HepG2 (cell line): ENCODE data around the gene EEFSEC.

Source experiments
- BORCS8-MEF2B ChIP-seq: sonication (generic); formaldehyde crosslinking; IDR thresholded peaks from 2 replicates; pipeline ENCODE4 v1.8.0; 2022; ENCODE audit warnings: mild to moderate bottlenecking, missing genetic modification reagents
- CBX2 ChIP-seq, 2 experiments: fragments of 200-600 bp in 1 of 2; sonication (generic); formaldehyde crosslinking in 1 of 2; IDR thresholded peaks; 2 replicates each; pipeline versions ENCODE4 v1.7.0 to v1.8.1; 2018 to 2022; ENCODE audit warnings: low read depth in 2 of 2, low read length in 1 of 2, mild to moderate bottlenecking in 1 of 2, missing genetic modification reagents in 1 of 2
- KDM5A ChIP-seq: fragments of 200-600 bp; sonication (generic); IDR thresholded peaks from 2 replicates; pipeline ENCODE4 v1.7.0; 2018; ENCODE audit warnings: antibody characterized with exemption, mild to moderate bottlenecking, low read length, borderline replicate concordance
- NFIB ChIP-seq: sonication (generic); formaldehyde crosslinking; IDR thresholded peaks from 2 replicates; pipeline ENCODE4 v1.9.0; 2021; ENCODE audit warnings: missing genetic modification reagents, mild to moderate bottlenecking, borderline replicate concordance
- RAD21 ChIP-seq: fragments of 450-650 bp; formaldehyde crosslinking; IDR thresholded peaks from 2 replicates; pipeline ENCODE4 v1.5.0; 2020; ENCODE audit warnings: mild to moderate bottlenecking
- ZNF598 ChIP-seq: sonication (generic); formaldehyde crosslinking; IDR thresholded peaks from 2 replicates; pipeline ENCODE4 v1.5.1; 2020; ENCODE audit warnings: mild to moderate bottlenecking, missing genetic modification reagents, borderline replicate concordance
- TF ChIP-seq, protein P1 (sequence below): IDR thresholded peaks from 2 replicates; pipeline ENCODE4 v1.6.1; 2016; ENCODE audit warnings: missing compliant biosample characterization, missing genetic modification reagents, borderline replicate concordance
- TF ChIP-seq, protein P2 (sequence below): sonication (generic); formaldehyde crosslinking; IDR thresholded peaks from 2 replicates; pipeline ENCODE4 v1.4.0; 2020; ENCODE audit warnings: missing genetic modification reagents

DNA sequence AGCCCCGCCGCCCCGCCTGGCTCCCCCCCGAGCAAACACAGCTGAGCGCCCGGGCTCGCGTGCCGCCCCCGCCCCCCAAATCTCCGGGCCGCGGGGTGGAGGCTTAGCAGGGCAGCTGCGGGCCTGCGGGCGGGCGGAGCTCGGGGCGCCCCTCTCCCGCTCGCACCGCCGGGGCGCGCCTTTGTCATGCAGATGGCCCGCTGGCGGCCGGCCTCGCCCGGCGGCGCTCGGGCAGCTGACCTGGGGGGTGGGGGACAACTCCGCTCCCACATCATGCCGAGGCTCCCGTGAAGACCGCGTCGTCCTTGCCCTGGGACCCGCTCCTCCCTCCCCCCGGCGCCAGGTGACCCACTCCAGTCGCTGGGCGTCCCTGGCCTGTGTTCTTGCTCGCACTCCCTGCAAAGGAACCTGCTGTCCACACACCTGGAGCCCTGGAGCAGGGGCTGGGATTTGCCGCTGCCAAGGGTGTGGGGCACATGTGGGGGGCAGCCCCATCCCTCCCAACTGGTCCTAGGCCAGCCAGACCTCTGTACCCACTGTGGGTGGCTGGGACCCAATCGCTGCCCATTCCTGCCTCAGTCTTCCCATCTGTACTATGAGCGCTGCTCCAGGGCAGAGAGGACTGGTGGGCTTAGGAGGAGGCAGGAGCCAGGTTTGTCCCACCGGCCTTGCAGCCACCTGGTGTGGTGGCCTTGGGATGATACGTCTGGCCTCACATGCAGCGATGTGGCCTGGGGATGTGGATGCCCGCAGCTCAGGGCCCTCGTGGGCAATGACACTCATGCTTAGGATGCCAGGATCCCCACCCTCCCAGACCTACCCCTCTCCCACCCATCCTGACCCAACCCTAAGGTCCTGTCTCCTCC is 279.9 kb downstream of the EEFSEC start:
- TF ChIP-seq NFIB (CRISPR knock-in tag), result no peak
- no peak for TF ChIP-seq ZNF598
- TF ChIP-seq, protein P1, sequence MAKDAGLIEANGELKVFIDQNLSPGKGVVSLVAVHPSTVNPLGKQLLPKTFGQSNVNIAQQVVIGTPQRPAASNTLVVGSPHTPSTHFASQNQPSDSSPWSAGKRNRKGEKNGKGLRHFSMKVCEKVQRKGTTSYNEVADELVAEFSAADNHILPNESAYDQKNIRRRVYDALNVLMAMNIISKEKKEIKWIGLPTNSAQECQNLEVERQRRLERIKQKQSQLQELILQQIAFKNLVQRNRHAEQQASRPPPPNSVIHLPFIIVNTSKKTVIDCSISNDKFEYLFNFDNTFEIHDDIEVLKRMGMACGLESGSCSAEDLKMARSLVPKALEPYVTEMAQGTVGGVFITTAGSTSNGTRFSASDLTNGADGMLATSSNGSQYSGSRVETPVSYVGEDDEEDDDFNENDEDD (CRISPR knock-in tag), result no peak
- TF ChIP-seq BORCS8-MEF2B (CRISPR knock-in tag), result no peak
- no peak for TF ChIP-seq CBX2 (IDR thresholded peaks at IDR 0.05; ENCODE audit: low read depth, low read length)
- TF ChIP-seq CBX2 (CRISPR knock-in tag; IDR thresholded peaks at IDR 0.05; ENCODE audit: low read depth), result no peak
- no peak for TF ChIP-seq KDM5A
- TF ChIP-seq, protein P2, sequence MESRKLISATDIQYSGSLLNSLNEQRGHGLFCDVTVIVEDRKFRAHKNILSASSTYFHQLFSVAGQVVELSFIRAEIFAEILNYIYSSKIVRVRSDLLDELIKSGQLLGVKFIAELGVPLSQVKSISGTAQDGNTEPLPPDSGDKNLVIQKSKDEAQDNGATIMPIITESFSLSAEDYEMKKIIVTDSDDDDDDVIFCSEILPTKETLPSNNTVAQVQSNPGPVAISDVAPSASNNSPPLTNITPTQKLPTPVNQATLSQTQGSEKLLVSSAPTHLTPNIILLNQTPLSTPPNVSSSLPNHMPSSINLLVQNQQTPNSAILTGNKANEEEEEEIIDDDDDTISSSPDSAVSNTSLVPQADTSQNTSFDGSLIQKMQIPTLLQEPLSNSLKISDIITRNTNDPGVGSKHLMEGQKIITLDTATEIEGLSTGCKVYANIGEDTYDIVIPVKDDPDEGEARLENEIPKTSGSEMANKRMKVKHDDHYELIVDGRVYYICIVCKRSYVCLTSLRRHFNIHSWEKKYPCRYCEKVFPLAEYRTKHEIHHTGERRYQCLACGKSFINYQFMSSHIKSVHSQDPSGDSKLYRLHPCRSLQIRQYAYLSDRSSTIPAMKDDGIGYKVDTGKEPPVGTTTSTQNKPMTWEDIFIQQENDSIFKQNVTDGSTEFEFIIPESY, result no peak
- TF ChIP-seq RAD21 (CRISPR knock-in tag), result no peak
